HAP-1 (cell line): ENCODE results near the gene SLC10A6.
"Not testable (repeated sequence)": the region's sequence is repeated elsewhere in the genome, so short reads cannot be mapped to it uniquely, and the experiment has no call there.

Source experiments
- DNase-seq, 2 experiments: peaks; one replicate each; pipeline ENCODE4 v3.0.0-alpha.2; 2016 to 2020; ENCODE audit warnings: low spot score in 2 of 2
- H3K27me3 ChIP-seq: fragments of 250-450 bp; sonication (Bioruptor Pico); 2 replicates; pipeline ENCODE4 v1.5.1; 2020; ENCODE audit warnings: low read depth, mild to moderate bottlenecking, moderate library complexity
- H3K36me3 ChIP-seq: fragments of 250-450 bp; sonication (Bioruptor Pico); replicated peaks from 2 replicates; pipeline ENCODE4 v1.5.1; 2020; ENCODE audit warnings: mild to moderate bottlenecking
- H3K4me1 ChIP-seq: fragments of 250-450 bp; sonication (Bioruptor Pico); 2 replicates; pipeline ENCODE4 v1.5.1; 2020; ENCODE audit warnings: mild to moderate bottlenecking
- H3K4me3 ChIP-seq: fragments of 250-450 bp; sonication (Bioruptor Pico); 2 replicates; pipeline ENCODE4 v1.5.1; 2020; ENCODE audit warnings: mild to moderate bottlenecking, moderate library complexity
- H3K9me3 ChIP-seq: fragments of 250-450 bp; sonication (Bioruptor Pico); 2 replicates; pipeline ENCODE4 v1.5.1; 2020; ENCODE audit warnings: mild to moderate bottlenecking, moderate library complexity
- in situ Hi-C: fragments of 300-500 bp; cut with MboI; formaldehyde crosslinking; loops from 3 replicates; pipeline ENCODE4 v1.14.3; 2020; ENCODE audit warnings: low sequenced_read_pairs, inconsistent platforms, mixed read lengths

SLC10A6 gene

GRCh38 chr4:86875436-86875835 is 26.3 kb upstream of the SLC10A6 start:
- H3K9me3 ChIP-seq, H3K4me3 ChIP-seq, H3K4me1 ChIP-seq, H3K36me3 ChIP-seq, DNase-seq, H3K27me3 ChIP-seq, in situ Hi-C loops: not testable (repeated sequence)

GRCh38 chr4:86872135-86872534 is 23.0 kb upstream of the SLC10A6 start:
- Histone ChIP-seq H3K36me3 (no peaks in the 10 kb centered on the region), H3K27me3 (no peaks in the 10 kb centered on the region), H3K9me3 (no peaks in the 10 kb centered on the region), H3K4me3 (no peak overlapping the region), H3K4me1 (no peaks in the 10 kb centered on the region)
- DNase-seq, result no peak
- in situ Hi-C loops, result no loop called here

- in situ Hi-C loops, result no loop called here
- Histone ChIP-seq H3K36me3 (no peaks in the 10 kb centered on the region), H3K27me3 (no peaks in the 10 kb centered on the region), H3K4me3 (no peak overlapping the region), H3K9me3 (no peaks in the 10 kb centered on the region), H3K4me1 (no peaks in the 10 kb centered on the region)
- DNase-seq, result no peak
Observed at GRCh38 chr4:86870442-86871069, 21.4 kb upstream of the SLC10A6 start.

GRCh38 chr4:86857341-86858052 is 8.3 kb upstream of the SLC10A6 start:
- Histone ChIP-seq H3K36me3 (no peaks in the 10 kb centered on the region), H3K9me3 (no peaks in the 10 kb centered on the region), H3K4me3 (no peak overlapping the region), H3K4me1 (no peaks in the 10 kb centered on the region), H3K27me3 (no peaks in the 10 kb centered on the region)
- in situ Hi-C loops, result no loop called here
- DNase-seq, result no peak

- Histone ChIP-seq H3K4me3 (no peak overlapping the region), H3K4me1 (no peaks in the 10 kb centered on the region), H3K27me3 (no peaks in the 10 kb centered on the region), H3K36me3 (no peaks in the 10 kb centered on the region), H3K9me3 (no peaks in the 10 kb centered on the region)
- DNase-seq, result no peak
- in situ Hi-C loops, result no loop called here
Observed at GRCh38 chr4:86856896-86857295, 7.7 kb upstream of the SLC10A6 start.

GRCh38 chr4:86855572-86855971 is 6.4 kb upstream of the SLC10A6 start:
- in situ Hi-C loops, result no loop called here
- Histone ChIP-seq H3K36me3 (no peaks in the 10 kb centered on the region), H3K27me3 (no peaks in the 10 kb centered on the region), H3K9me3 (no peaks in the 10 kb centered on the region), H3K4me3 (no peak overlapping the region), H3K4me1 (no peaks in the 10 kb centered on the region)
- DNase-seq, result no peak

- Histone ChIP-seq H3K36me3 (no peaks in the 10 kb centered on the region), H3K4me3 (no peak overlapping the region), H3K27me3 (no peaks in the 10 kb centered on the region), H3K9me3 (no peaks in the 10 kb centered on the region), H3K4me1 (peaks cover 1% of the 10 kb centered on the region)
- in situ Hi-C loops, result no loop called here
- no peak for DNase-seq
Observed at GRCh38 chr4:86853209-86853608, 4.0 kb upstream of the SLC10A6 start.

GRCh38 chr4:86848136-86848535 is 1.0 kb downstream of the SLC10A6 start:
- Histone ChIP-seq H3K27me3 (no peaks in the 10 kb centered on the region), H3K4me1 (peaks cover 14% of the 10 kb centered on the region), H3K9me3 (no peaks in the 10 kb centered on the region), H3K4me3 (no peak overlapping the region), H3K36me3 (no peaks in the 10 kb centered on the region)
- in situ Hi-C loops, result no loop called here
- no peak for DNase-seq

GRCh38 chr4:86847571-86847970 is 1.6 kb downstream of the SLC10A6 start:
- no peaks in the 10 kb centered on the region for H3K36me3 ChIP-seq
- H3K4me3 ChIP-seq, result no peak overlapping the region
- H3K9me3 ChIP-seq, result no peaks in the 10 kb centered on the region
- H3K4me1 ChIP-seq, result peaks cover 14% of the 10 kb centered on the region
- in situ Hi-C loops, result no loop called here
- no peak for DNase-seq
- H3K27me3 ChIP-seq, result no peaks in the 10 kb centered on the region

GRCh38 chr4:86846921-86847320 is 2.3 kb downstream of the SLC10A6 start:
- DNase-seq, result no peak
- Histone ChIP-seq H3K9me3 (no peaks in the 10 kb centered on the region), H3K4me1 (peaks cover 14% of the 10 kb centered on the region), H3K36me3 (no peaks in the 10 kb centered on the region), H3K4me3 (no peak overlapping the region), H3K27me3 (no peaks in the 10 kb centered on the region)
- in situ Hi-C loops, result no loop called here

- DNase-seq, result no peak
- Histone ChIP-seq H3K4me1 (peaks cover 14% of the 10 kb centered on the region), H3K9me3 (no peaks in the 10 kb centered on the region), H3K27me3 (no peaks in the 10 kb centered on the region), H3K36me3 (no peaks in the 10 kb centered on the region), H3K4me3 (no peak overlapping the region)
- in situ Hi-C loops, result no loop called here
Observed at GRCh38 chr4:86845593-86845992, 3.6 kb downstream of the SLC10A6 start.

GRCh38 chr4:86841309-86841708 is 7.9 kb downstream of the SLC10A6 start:
- DNase-seq, result no peak
- in situ Hi-C loops, result no loop called here
- no peak overlapping the region for H3K4me3 ChIP-seq
- H3K9me3 ChIP-seq, result no peaks in the 10 kb centered on the region
- H3K27me3 ChIP-seq, result no peaks in the 10 kb centered on the region
- no peaks in the 10 kb centered on the region for H3K36me3 ChIP-seq
- H3K4me1 ChIP-seq, result no peaks in the 10 kb centered on the region

- no peak for DNase-seq
- no peaks in the 10 kb centered on the region for H3K27me3 ChIP-seq
- in situ Hi-C loops, result no loop called here
- H3K36me3 ChIP-seq, result no peaks in the 10 kb centered on the region
- H3K4me1 ChIP-seq, result no peaks in the 10 kb centered on the region
- no peak overlapping the region for H3K4me3 ChIP-seq
- no peaks in the 10 kb centered on the region for H3K9me3 ChIP-seq
Observed at GRCh38 chr4:86840858-86841257, 8.3 kb downstream of the SLC10A6 start.

- H3K9me3 ChIP-seq, result no peaks in the 10 kb centered on the region
- no peaks in the 10 kb centered on the region for H3K4me1 ChIP-seq
- no peaks in the 10 kb centered on the region for H3K27me3 ChIP-seq
- DNase-seq, result no peak
- in situ Hi-C loops, result no loop called here
- H3K4me3 ChIP-seq, result no peak overlapping the region
- H3K36me3 ChIP-seq, result no peaks in the 10 kb centered on the region
Observed at GRCh38 chr4:86837691-86838503, 11.3 kb downstream of the SLC10A6 start.
